Peyer's patch (tissue), 4 donors: ENCODE results near the gene GALNT1. TPM values are rescaled to one million over a fixed set of nuclear protein-coding genes. Genes with fewer than 3 reads are reported as not detected.

Experiments used
- DNase-seq, 3 donors: peaks; one replicate each; pipeline ENCODE4 v3.0.0-alpha.2; 2017 to 2019
- H3K27ac ChIP-seq, 4 donors: fragments of 200-600 bp; sonication (generic); one replicate each; pipeline ENCODE4 v1.5.1; 2016 to 2019
- H3K27me3 ChIP-seq, 2 donors: fragments of 200-600 bp; sonication (generic); one replicate each; pipeline ENCODE4 v1.5.1; 2019
- H3K36me3 ChIP-seq, 3 donors: fragments of 200-600 bp; sonication (generic); one replicate each; pipeline ENCODE4 v1.5.1; 2016 to 2019
- H3K4me1 ChIP-seq, 4 donors: fragments of 200-600 bp; sonication (generic); one replicate each; pipeline ENCODE4 v1.5.1; 2016 to 2019
- H3K4me3 ChIP-seq, 4 donors: fragments of 200-600 bp; sonication (generic); 1 replicate in 3 of 4; 2 replicates in 1 of 4; pipeline ENCODE4 v1.5.1; 2016 to 2019; ENCODE audit warnings: mild to moderate bottlenecking in 1 of 4
- H3K9me3 ChIP-seq, 4 donors: fragments of 200-600 bp; sonication (generic); one replicate each; pipeline ENCODE4 v1.5.1; 2016 to 2019; ENCODE audit warnings: mild to moderate bottlenecking in 1 of 4
- CTCF ChIP-seq, 6 experiments: fragments of 450-650 bp in 4 of 6; fragments of 200-600 bp in 2 of 6; sonication (generic) in 1 of 6; IDR thresholded peaks; one replicate each; pipeline ENCODE4 v1.5.1; 2017 to 2019; ENCODE audit warnings: antibody characterized with exemption in 6 of 6, mild to moderate bottlenecking in 3 of 6, moderate library complexity in 1 of 6
- POLR2A ChIP-seq, 2 donors: fragments of 450-650 bp; IDR thresholded peaks; one replicate each; pipeline ENCODE4 v1.5.1; 2017; ENCODE audit warnings: antibody characterized with exemption in 2 of 2, mild to moderate bottlenecking in 2 of 2, moderate library complexity in 2 of 2
- total RNA-seq, 4 donors: library from RNA; depleted of rRNA; stranded (reverse); fragments of >200 nt; gene quantifications; one replicate each; pipeline ENCODE4 v1.1.0, GENCODE V29; 2016

The GALNT1 gene
- total RNA-seq, 4 donors from 2014 or later, result 30.5 to 87.6 (median 70.7) TPM

GRCh38 chr18:35729991-35730668, 148.6 kb downstream of the GALNT1 start:
- Histone ChIP-seq H3K36me3 (no peaks in the 10 kb centered on the region), H3K27me3 (no peaks in the 10 kb centered on the region), H3K4me1 (no peaks in the 10 kb centered on the region), H3K4me3 (no peak overlapping the region), H3K9me3 (no peaks in the 10 kb centered on the region), H3K27ac (no peak overlapping the region)
- TF ChIP-seq POLR2A (IDR thresholded peaks at IDR 0.05) (no peak), CTCF (IDR thresholded peaks at IDR 0.05) (no peak)
- no peak for DNase-seq

- Histone ChIP-seq H3K27ac (no peak overlapping the region), H3K4me3 (no peak overlapping the region), H3K4me1 (no peaks in the 10 kb centered on the region), H3K36me3 (no peaks in the 10 kb centered on the region), H3K27me3 (no peaks in the 10 kb centered on the region), H3K9me3 (no peaks in the 10 kb centered on the region)
- TF ChIP-seq CTCF (IDR thresholded peaks at IDR 0.05) (no peak), POLR2A (IDR thresholded peaks at IDR 0.05) (no peak)
- no peak for DNase-seq
These were observed 149.3 kb downstream of the GALNT1 start for GRCh38 chr18:35730691-35731370.

GRCh38 chr18:35731701-35732100, 150.2 kb downstream of the GALNT1 start:
- H3K27me3 ChIP-seq, result no peaks in the 10 kb centered on the region
- H3K27ac ChIP-seq, result no peak overlapping the region
- H3K4me3 ChIP-seq, result no peak overlapping the region
- no peaks in the 10 kb centered on the region for H3K36me3 ChIP-seq
- no peaks in the 10 kb centered on the region for H3K9me3 ChIP-seq
- no peaks in the 10 kb centered on the region for H3K4me1 ChIP-seq
- TF ChIP-seq CTCF (IDR thresholded peaks at IDR 0.05), result no peak
- no peak for TF ChIP-seq POLR2A (IDR thresholded peaks at IDR 0.05)
- DNase-seq, result no peak

GRCh38 chr18:35732162-35732561, 150.6 kb downstream of the GALNT1 start:
- DNase-seq, result no peak
- Histone ChIP-seq H3K36me3 (no peaks in the 10 kb centered on the region), H3K27me3 (no peaks in the 10 kb centered on the region), H3K4me1 (no peaks in the 10 kb centered on the region), H3K4me3 (no peak overlapping the region), H3K27ac (no peak overlapping the region), H3K9me3 (no peaks in the 10 kb centered on the region)
- TF ChIP-seq CTCF (IDR thresholded peaks at IDR 0.05), result no peak
- TF ChIP-seq POLR2A (IDR thresholded peaks at IDR 0.05), result no peak

- H3K4me3 ChIP-seq, result no peak overlapping the region
- no peak for TF ChIP-seq CTCF (IDR thresholded peaks at IDR 0.05)
- no peak for TF ChIP-seq POLR2A (IDR thresholded peaks at IDR 0.05)
- no peaks in the 10 kb centered on the region for H3K27me3 ChIP-seq
- H3K36me3 ChIP-seq, result no peaks in the 10 kb centered on the region
- no peak overlapping the region for H3K27ac ChIP-seq
- DNase-seq, result no peak
- H3K4me1 ChIP-seq, result no peaks in the 10 kb centered on the region
- H3K9me3 ChIP-seq, result no peaks in the 10 kb centered on the region
These were observed 151.1 kb downstream of the GALNT1 start for GRCh38 chr18:35732636-35733035.
